GM12801 (cell line): ENCODE results near the gene LAMC1.

ENCODE experiments used
- TF ChIP-seq, protein P1 (sequence below): IDR thresholded peaks from one replicate; pipeline ENCODE4 v1.5.1; 2011; ENCODE audit warnings: control low read depth; ENCODE audit not compliant: insufficient read length; ENCODE audit errors: extremely low read depth

Gene LAMC1

DNA sequence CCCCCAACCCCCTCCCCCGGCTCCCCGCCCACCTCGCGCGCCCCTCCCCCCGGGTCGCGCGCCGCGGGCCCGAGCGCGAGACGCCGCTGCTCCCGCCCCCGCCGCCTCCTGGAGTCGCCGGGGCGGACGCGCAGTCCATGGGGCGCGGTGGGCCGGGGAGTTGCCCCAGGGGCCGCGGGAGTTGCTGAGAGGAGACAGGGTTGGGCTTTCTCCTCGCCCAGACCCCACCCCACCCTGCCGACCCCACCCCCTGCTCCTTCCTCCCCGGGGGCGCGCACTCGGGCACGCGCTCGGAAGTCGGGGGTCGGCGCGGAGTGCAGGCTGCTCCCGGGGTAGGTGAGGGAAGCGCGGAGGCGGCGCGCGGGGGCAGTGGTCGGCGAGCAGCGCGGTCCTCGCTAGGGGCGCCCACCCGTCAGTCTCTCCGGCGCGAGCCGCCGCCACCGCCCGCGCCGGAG, at the start of gene LAMC1:
Gene LAMC1, plus strand, starts transcription at position 275 of the 455 bp plus-strand sequence. CDS start 297 bp downstream, outside the sequence.
- TF ChIP-seq, protein P1, sequence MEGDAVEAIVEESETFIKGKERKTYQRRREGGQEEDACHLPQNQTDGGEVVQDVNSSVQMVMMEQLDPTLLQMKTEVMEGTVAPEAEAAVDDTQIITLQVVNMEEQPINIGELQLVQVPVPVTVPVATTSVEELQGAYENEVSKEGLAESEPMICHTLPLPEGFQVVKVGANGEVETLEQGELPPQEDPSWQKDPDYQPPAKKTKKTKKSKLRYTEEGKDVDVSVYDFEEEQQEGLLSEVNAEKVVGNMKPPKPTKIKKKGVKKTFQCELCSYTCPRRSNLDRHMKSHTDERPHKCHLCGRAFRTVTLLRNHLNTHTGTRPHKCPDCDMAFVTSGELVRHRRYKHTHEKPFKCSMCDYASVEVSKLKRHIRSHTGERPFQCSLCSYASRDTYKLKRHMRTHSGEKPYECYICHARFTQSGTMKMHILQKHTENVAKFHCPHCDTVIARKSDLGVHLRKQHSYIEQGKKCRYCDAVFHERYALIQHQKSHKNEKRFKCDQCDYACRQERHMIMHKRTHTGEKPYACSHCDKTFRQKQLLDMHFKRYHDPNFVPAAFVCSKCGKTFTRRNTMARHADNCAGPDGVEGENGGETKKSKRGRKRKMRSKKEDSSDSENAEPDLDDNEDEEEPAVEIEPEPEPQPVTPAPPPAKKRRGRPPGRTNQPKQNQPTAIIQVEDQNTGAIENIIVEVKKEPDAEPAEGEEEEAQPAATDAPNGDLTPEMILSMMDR = no peak

DNA sequence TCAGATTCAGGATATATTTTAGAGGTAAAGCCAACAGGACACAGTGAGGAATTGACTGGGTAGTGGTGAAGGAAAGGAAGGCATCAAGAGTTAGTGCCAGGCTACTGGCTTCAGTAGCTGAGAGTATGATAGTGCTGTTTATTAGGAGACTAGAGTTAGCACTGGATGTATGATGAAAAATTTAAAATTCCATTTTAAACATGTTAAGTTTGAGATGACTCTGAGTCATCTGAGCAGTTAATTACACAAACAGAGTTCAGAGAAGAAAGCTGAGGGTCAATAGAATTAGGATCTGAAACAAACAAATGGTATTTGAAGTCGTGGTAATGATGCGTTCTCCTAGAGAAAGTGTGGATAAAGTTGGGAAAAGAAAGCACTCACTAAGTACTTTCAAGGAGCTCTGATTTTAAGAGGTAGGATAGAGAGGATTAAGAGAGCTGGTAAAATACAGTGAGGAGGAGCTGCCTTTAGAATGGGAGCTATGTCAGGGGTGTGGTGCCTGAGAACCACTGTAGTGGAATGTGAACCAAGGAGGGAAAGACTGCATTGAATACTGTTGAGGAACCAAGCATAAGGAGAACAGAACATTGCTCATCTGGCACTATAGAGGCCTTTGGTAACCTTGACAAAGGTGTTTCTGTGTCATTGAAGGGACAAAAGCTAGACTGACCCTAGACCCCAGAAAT, 48.6 kb upstream of the LAMC1 start:
- TF ChIP-seq, protein P1 = no peak

DNA sequence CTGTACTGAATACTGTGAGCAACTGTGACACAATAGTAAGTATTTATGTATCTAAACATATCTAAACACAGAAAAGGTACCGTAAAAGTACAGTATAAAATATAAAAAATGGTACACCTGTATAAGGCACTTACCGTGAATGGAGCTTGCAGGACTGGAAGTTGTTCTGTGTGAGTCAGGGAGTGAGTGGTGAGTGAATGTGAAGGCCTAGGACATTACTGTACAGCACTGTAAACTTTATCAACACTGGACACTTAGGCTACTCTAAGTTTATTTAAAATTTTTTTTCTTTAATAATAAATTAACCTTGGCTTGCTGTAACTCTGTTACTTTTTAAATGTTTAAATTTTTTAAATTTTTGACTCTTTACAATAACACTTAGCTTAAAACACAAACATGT, 45.7 kb upstream of the LAMC1 start:
- TF ChIP-seq, protein P1 = no peak

DNA sequence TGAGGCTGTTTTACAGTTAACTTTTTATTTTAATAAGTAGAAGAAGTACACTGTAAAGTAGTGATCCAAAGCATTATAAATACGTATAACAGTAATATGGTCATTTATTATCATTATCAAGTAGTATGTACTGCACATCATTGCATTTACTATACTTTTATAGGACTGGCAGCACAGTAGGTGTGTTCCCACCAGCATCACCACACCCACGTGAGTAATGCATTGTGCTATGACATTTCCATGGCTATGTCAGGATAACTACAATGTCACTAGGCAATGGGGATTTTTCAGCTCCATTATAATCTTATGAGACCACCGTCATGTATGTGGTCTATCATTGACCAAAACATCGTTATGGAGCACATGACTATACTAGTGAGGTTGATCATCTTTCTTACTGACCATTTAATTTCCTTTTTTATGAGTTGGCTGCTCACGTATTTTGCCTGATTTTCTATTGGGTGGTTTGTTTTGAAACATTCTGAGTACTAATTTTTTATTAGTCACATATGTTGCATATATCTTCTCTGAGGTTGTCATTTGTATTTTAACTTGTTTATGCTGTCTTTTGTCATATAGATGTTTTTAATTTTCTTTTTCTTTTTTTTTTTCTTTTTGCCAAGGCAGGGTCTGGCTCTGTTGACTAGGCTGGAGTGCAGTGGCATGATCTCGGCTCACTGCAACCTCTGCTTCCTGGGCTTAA, 44.9 kb upstream of the LAMC1 start:
- TF ChIP-seq, protein P1 = no peak

DNA sequence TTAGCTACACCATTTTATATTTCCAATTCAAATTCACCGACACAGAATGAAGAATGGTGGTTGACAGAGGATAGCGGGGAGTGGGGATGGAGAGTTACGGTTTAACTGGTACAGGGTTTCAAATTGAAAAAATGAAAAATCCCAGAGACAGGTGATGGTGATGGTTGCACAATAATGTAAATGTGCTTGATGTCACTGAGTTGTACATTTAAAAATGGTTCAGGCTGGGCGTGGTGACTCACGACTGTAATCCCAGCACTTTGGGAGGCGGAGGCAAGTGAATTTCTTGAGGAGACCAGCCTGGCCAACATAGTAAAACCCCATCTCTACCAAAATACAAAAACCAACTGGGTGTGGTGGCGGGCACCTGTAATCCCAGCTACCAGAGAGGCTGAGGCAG, 39.1 kb upstream of the LAMC1 start:
- TF ChIP-seq, protein P1 = no peak

DNA sequence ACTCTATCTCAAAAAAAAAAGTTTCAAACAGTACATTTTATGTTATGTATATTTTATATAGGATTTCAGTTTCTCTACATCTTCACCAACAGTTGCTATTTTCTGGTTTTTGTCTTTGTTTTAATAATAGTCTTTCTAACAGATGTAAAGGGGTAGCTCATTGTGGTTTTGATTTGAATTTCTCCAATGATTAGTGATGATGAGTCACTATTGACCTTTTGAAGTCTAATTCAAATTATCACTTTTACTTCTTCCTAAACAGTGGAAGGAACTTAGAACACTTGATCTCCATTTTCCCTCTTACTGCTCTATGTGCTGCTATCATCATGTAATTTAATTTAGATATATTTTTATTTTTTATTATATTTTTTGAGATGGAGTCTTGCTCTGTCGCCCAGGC, 38.6 kb upstream of the LAMC1 start:
- TF ChIP-seq, protein P1 = no peak

DNA sequence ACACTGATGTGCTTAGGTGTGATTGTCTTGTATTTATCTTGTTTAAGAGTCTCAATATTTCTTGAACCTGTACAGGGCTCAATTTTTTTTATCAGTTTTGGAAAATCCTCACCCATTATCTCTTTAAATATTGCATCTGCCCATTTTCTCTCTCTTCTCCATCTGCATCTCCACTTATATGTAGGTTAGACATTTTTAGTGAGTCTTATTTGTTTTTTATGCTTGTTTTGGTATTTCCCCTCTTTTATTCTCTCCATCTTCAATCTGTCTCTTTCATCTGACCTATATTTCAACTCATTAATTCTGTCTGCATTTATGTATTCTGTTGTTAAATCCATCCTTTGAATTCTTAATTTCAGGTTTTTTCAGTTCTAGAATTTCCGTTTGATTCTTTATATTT, 37.3 kb upstream of the LAMC1 start:
- TF ChIP-seq, protein P1 = no peak
